Mesenchymal stem cell (in vitro differentiated cells and primary cell): Measurements from ENCODE around the gene RBMS3.
A peak's percentile ranks its signal among the peaks of the same experiment; 100 is the strongest.

Experiments
- DNase-seq: peaks from one replicate; pipeline ENCODE4 v3.0.0-alpha.2; 2013
- H2AFZ ChIP-seq: one replicate; pipeline ENCODE4 v1.6.1; 2013; ENCODE audit warnings: low read depth, mild to moderate bottlenecking, control low read depth, inconsistent platforms, low read length, moderate library complexity
- H2AK5ac ChIP-seq: 2 replicates; pipeline ENCODE4 v1.6.1; 2013; ENCODE audit warnings: low read length, moderate library complexity, mild to moderate bottlenecking, inconsistent platforms; ENCODE audit not compliant: severe bottlenecking
- H2BK120ac ChIP-seq: one replicate; pipeline ENCODE4 v1.6.1; 2013; ENCODE audit warnings: low read depth, mild to moderate bottlenecking, inconsistent platforms, low read length, moderate library complexity
- H2BK12ac ChIP-seq, 2 experiments: one replicate each; pipeline ENCODE4 v1.6.1; 2013; ENCODE audit warnings: inconsistent platforms in 2 of 2, low read length in 2 of 2, mild to moderate bottlenecking in 2 of 2, moderate library complexity in 2 of 2, control low read depth in 1 of 2
- H2BK15ac ChIP-seq: one replicate; pipeline ENCODE4 v1.6.1; 2013; ENCODE audit warnings: mild to moderate bottlenecking, low read depth, inconsistent platforms; ENCODE audit not compliant: poor library complexity, severe bottlenecking
- H2BK5ac ChIP-seq: 2 replicates; pipeline ENCODE4 v1.6.1; 2013; ENCODE audit warnings: low read depth, mild to moderate bottlenecking, low read length, control low read depth, inconsistent platforms; ENCODE audit not compliant: poor library complexity, severe bottlenecking
- H3K14ac ChIP-seq, 2 experiments: one replicate each; pipeline ENCODE4 v1.6.1; 2013; ENCODE audit warnings: inconsistent platforms in 2 of 2, low read length in 2 of 2, control low read depth in 1 of 2, mild to moderate bottlenecking in 1 of 2, moderate library complexity in 1 of 2
- H3K18ac ChIP-seq, 2 experiments: one replicate each; pipeline ENCODE4 v1.6.1; 2013; ENCODE audit warnings: inconsistent platforms in 2 of 2, low read length in 2 of 2, control low read depth in 1 of 2, low read depth in 1 of 2, mild to moderate bottlenecking in 1 of 2
- H3K23ac ChIP-seq, 2 experiments: one replicate each; pipeline ENCODE4 v1.6.1; 2013; ENCODE audit warnings: inconsistent platforms in 2 of 2, low read length in 2 of 2, mild to moderate bottlenecking in 2 of 2, moderate library complexity in 2 of 2, control low read depth in 1 of 2
- H3K27ac ChIP-seq: 2 replicates; pipeline ENCODE4 v1.5.1; 2013; ENCODE audit warnings: mild to moderate bottlenecking, moderate library complexity, low read length, control low read depth, inconsistent platforms; ENCODE audit not compliant: poor library complexity, severe bottlenecking
- H3K27me3 ChIP-seq, 2 experiments: 2 replicates each; pipeline versions ENCODE4 v1.6.1 to v1.7.0; 2013; ENCODE audit warnings: low read length in 2 of 2, mild to moderate bottlenecking in 2 of 2, moderate library complexity in 2 of 2, control low read depth in 1 of 2, inconsistent platforms in 1 of 2; ENCODE audit not compliant: control insufficient read depth in 1 of 2, insufficient read depth in 1 of 2
- H3K36me3 ChIP-seq, 2 experiments: 2 replicates each; pipeline versions ENCODE4 v1.6.1 to v1.7.0; 2013; ENCODE audit warnings: low read length in 2 of 2, control low read depth in 1 of 2, inconsistent platforms in 1 of 2, low read depth in 1 of 2, mild to moderate bottlenecking in 1 of 2; ENCODE audit not compliant: insufficient read depth in 2 of 2, control insufficient read depth in 1 of 2
- H3K4ac ChIP-seq, 2 experiments: one replicate each; pipeline ENCODE4 v1.6.1; 2013; ENCODE audit warnings: inconsistent platforms in 2 of 2, low read length in 2 of 2, mild to moderate bottlenecking in 2 of 2, moderate library complexity in 2 of 2, control low read depth in 1 of 2, low read depth in 1 of 2
- H3K4me1 ChIP-seq: 2 replicates; pipeline ENCODE4 v1.6.1; 2013; ENCODE audit warnings: low read depth, low read length, control low read depth; ENCODE audit not compliant: control insufficient read depth, insufficient read depth
- H3K4me2 ChIP-seq: 2 replicates; pipeline ENCODE4 v1.6.1; 2013; ENCODE audit warnings: low read length, mild to moderate bottlenecking, inconsistent platforms; ENCODE audit not compliant: poor library complexity, severe bottlenecking
- H3K4me3 ChIP-seq, 2 experiments: 2 replicates each; pipeline versions ENCODE4 v1.5.1 to v1.7.0; 2013; ENCODE audit warnings: low read length in 2 of 2, mild to moderate bottlenecking in 2 of 2, control low read depth in 1 of 2, low read depth in 1 of 2; ENCODE audit not compliant: insufficient read depth in 1 of 2
- H3K79me1 ChIP-seq: replicated peaks from 2 replicates; pipeline ENCODE4 v1.6.1; 2013; ENCODE audit warnings: mild to moderate bottlenecking, control low read depth, low read length, inconsistent platforms; ENCODE audit not compliant: poor library complexity, severe bottlenecking
- H3K9ac ChIP-seq: 2 replicates; pipeline ENCODE4 v1.7.0; 2013; ENCODE audit warnings: mild to moderate bottlenecking, low read length, moderate library complexity
- H3K9me3 ChIP-seq: 2 replicates; pipeline ENCODE4 v1.7.0; 2013; ENCODE audit warnings: mild to moderate bottlenecking, low read length; ENCODE audit not compliant: control insufficient read depth
- H4K8ac ChIP-seq: one replicate; pipeline ENCODE4 v1.6.1; 2013; ENCODE audit warnings: inconsistent platforms, mild to moderate bottlenecking, low read length, moderate library complexity
- H4K91ac ChIP-seq: one replicate; pipeline ENCODE4 v1.6.1; 2013; ENCODE audit warnings: mild to moderate bottlenecking, low read length, inconsistent platforms
- WGBS: methylation state at CpG from one replicate; pipeline ENCODE4 v1.1.7; 2013; ENCODE audit warnings: mixed read lengths; 5-methylcytosine and 5-hydroxymethylcytosine counted together

Gene RBMS3

GRCh38 chr3:29757054-29757777 lies 476.3 kb downstream of the RBMS3 start:
- H2BK120ac ChIP-seq, result no peak overlapping the region
- H4K8ac ChIP-seq, result no peak overlapping the region
- H3K9ac ChIP-seq, result no peak overlapping the region
- H3K79me1 ChIP-seq, result peaks cover 8% of the 10 kb centered on the region
- peak overlapping the region; percentile 73 for H3K27ac ChIP-seq
- no peak overlapping the region for H2BK5ac ChIP-seq
- no peak overlapping the region for H3K23ac ChIP-seq
- no peak overlapping the region for H3K18ac ChIP-seq
- WGBS, result 97% methylated on average over 1 of the region's 1 CpG
- no peak overlapping the region for H3K14ac ChIP-seq
- H2AFZ ChIP-seq, result no peak overlapping the region
- H3K27me3 ChIP-seq, result no peaks in the 10 kb centered on the region
- peak overlapping the region; percentile 33 for H3K4me2 ChIP-seq
- peaks cover 2% of the 10 kb centered on the region for H3K4me1 ChIP-seq
- no peak overlapping the region for H3K4ac ChIP-seq
- DNase-seq, result no peak
- no peaks in the 10 kb centered on the region for H3K9me3 ChIP-seq
- no peak overlapping the region for H2BK15ac ChIP-seq
- no peaks in the 10 kb centered on the region for H3K36me3 ChIP-seq
- no peak overlapping the region for H2BK12ac ChIP-seq
- no peak overlapping the region for H3K4me3 ChIP-seq
- no peak overlapping the region for H2AK5ac ChIP-seq
- no peak overlapping the region for H4K91ac ChIP-seq

GRCh38 chr3:29758108-29758433 lies 477.2 kb downstream of the RBMS3 start:
- Histone ChIP-seq H3K23ac (no peak overlapping the region), H2BK5ac (peak overlapping the region; percentile 71), H3K36me3 (no peaks in the 10 kb centered on the region), H2BK120ac (no peak overlapping the region), H3K4me2 (no peak overlapping the region), H2BK12ac (no peak overlapping the region), H3K9me3 (no peaks in the 10 kb centered on the region), H3K79me1 (peaks cover 7% of the 10 kb centered on the region), H3K4ac (peak overlapping the region in 1 of 2 experiments; percentile 35), H4K8ac (no peak overlapping the region), H3K27ac (peak overlapping the region; percentile 87), H3K9ac (peak overlapping the region; percentile 76), H4K91ac (no peak overlapping the region), H3K14ac (no peak overlapping the region), H3K27me3 (no peaks in the 10 kb centered on the region), H2BK15ac (no peak overlapping the region), H3K4me1 (peaks cover 2% of the 10 kb centered on the region), H3K18ac (no peak overlapping the region), H3K4me3 (peak overlapping the region in 1 of 2 experiments; percentile 45), H2AFZ (no peak overlapping the region), H2AK5ac (peak overlapping the region; percentile 73)
- no peak for DNase-seq

- Histone ChIP-seq H2AK5ac (no peak overlapping the region), H3K4me1 (peaks cover 2% of the 10 kb centered on the region), H3K23ac (no peak overlapping the region), H3K79me1 (peaks cover 4% of the 10 kb centered on the region), H2BK5ac (no peak overlapping the region), H2AFZ (no peak overlapping the region), H3K4me2 (no peak overlapping the region), H4K91ac (no peak overlapping the region), H3K4ac (no peak overlapping the region), H3K18ac (no peak overlapping the region), H3K9me3 (no peaks in the 10 kb centered on the region), H2BK120ac (no peak overlapping the region), H3K27ac (peak overlapping the region; percentile 78), H2BK15ac (no peak overlapping the region), H3K14ac (no peak overlapping the region), H2BK12ac (no peak overlapping the region), H3K9ac (peak overlapping the region; percentile 76), H3K27me3 (no peaks in the 10 kb centered on the region), H3K4me3 (peak overlapping the region in 1 of 2 experiments; percentile 45), H4K8ac (no peak overlapping the region), H3K36me3 (no peaks in the 10 kb centered on the region)
- WGBS, result 0% methylated on average over 5 of the region's 7 CpGs
- DNase-seq, result peak; percentile 89
These were observed 477.8 kb downstream of the RBMS3 start for GRCh38 chr3:29758434-29759322.
